ENCODE results near the gene APMAP. TPM values are rescaled to one million over a fixed set of nuclear protein-coding genes. Genes with fewer than 3 reads are reported as not detected.

APMAP gene
- polyA plus RNA-seq, 1 of the 3 experiments (the other 2 are of a cell fraction): 107 TPM

DNA sequence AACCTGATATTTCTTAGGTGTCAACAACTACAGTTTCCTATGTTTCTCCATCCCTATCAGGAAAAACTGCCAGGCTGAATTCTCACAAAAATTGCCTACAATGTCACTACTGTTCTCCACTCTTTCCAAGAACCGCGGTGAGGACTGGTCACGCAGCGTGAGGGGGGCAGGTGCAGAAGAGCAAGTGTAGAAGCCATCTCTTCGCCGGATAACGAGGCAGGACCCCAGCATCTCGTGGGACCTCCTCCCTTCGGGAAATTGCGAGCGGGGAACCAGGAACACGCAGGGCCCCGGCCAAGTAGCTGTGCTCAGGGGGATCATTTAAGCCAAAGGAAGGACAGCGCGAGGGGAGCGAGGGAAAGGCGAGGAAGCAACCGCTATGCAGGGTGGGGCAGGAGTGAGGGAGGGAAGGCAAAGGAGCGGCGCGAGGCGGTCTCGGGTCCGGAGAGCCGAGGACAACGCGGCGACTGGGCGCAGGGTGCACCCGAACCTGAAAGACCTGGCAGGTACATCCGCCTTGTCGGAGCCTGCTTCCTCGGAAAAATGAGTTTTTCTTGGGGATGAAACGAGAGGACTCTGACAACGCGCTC is 559 bp downstream of the APMAP start:
- H3K4me2 ChIP-seq: peak overlapping the region; percentile 95
- peak overlapping the region; percentile 88 for H2AFZ ChIP-seq (ENCODE audit: low read depth)
- H3K27me3 ChIP-seq (ENCODE audit: insufficient read depth): no peaks in the 10 kb centered on the region
- CTCF ChIA-PET: interaction anchor here (4.7 kb wide), 1 partner anchor 72 kb away, joined by 48 read pairs; no protein-coding TSS in a partner anchor
- DNase-seq: peak; percentile 56
- POLR2A ChIA-PET: no interaction called here
- H3K9me2 ChIP-seq: no peaks in the 10 kb centered on the region
- 2% methylated on average over 31 of the region's 36 CpGs for WGBS (ENCODE audit: low lambda C conversion rate)
- peaks cover 50% of the 10 kb centered on the region for H3K79me2 ChIP-seq (ENCODE audit: insufficient read depth)
- peaks cover 0 to 3% of the 10 kb centered on the region in 2 experiments for H3K36me3 ChIP-seq (replicated peaks in 1 of 2; ENCODE audit: control insufficient read depth in 1 of 2, insufficient read depth in 2 of 2, low read length in 1 of 2)
- H3K9ac ChIP-seq: peak overlapping the region; percentile 75
- H4K20me1 ChIP-seq (ENCODE audit: insufficient read depth): no peaks in the 10 kb centered on the region
- H3F3A ChIP-seq (replicated peaks; ENCODE audit: insufficient read depth): peaks cover 11% of the 10 kb centered on the region
- no peak for TF ChIP-seq TEAD4 (IDR thresholded peaks at IDR 0.05; ENCODE audit: borderline replicate concordance, insufficient read depth)
- TF ChIP-seq ZBTB33 (IDR thresholded peaks at IDR 0.05; ENCODE audit: borderline replicate concordance, low read depth): no peak
- TF ChIP-seq, protein P1, sequence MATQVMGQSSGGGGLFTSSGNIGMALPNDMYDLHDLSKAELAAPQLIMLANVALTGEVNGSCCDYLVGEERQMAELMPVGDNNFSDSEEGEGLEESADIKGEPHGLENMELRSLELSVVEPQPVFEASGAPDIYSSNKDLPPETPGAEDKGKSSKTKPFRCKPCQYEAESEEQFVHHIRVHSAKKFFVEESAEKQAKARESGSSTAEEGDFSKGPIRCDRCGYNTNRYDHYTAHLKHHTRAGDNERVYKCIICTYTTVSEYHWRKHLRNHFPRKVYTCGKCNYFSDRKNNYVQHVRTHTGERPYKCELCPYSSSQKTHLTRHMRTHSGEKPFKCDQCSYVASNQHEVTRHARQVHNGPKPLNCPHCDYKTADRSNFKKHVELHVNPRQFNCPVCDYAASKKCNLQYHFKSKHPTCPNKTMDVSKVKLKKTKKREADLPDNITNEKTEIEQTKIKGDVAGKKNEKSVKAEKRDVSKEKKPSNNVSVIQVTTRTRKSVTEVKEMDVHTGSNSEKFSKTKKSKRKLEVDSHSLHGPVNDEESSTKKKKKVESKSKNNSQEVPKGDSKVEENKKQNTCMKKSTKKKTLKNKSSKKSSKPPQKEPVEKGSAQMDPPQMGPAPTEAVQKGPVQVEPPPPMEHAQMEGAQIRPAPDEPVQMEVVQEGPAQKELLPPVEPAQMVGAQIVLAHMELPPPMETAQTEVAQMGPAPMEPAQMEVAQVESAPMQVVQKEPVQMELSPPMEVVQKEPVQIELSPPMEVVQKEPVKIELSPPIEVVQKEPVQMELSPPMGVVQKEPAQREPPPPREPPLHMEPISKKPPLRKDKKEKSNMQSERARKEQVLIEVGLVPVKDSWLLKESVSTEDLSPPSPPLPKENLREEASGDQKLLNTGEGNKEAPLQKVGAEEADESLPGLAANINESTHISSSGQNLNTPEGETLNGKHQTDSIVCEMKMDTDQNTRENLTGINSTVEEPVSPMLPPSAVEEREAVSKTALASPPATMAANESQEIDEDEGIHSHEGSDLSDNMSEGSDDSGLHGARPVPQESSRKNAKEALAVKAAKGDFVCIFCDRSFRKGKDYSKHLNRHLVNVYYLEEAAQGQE (IDR thresholded peaks at IDR 0.05; ENCODE audit: low read depth, low read length): no peak
- TF ChIP-seq, protein P2, sequence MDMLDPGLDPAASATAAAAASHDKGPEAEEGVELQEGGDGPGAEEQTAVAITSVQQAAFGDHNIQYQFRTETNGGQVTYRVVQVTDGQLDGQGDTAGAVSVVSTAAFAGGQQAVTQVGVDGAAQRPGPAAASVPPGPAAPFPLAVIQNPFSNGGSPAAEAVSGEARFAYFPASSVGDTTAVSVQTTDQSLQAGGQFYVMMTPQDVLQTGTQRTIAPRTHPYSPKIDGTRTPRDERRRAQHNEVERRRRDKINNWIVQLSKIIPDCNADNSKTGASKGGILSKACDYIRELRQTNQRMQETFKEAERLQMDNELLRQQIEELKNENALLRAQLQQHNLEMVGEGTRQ (IDR thresholded peaks at IDR 0.05; ENCODE audit: borderline replicate concordance, low read depth, low read length): no peak
- no peak for TF ChIP-seq NRF1 (IDR thresholded peaks at IDR 0.05; ENCODE audit: low read depth, low read length)
- TF ChIP-seq FOXM1 (IDR thresholded peaks at IDR 0.05; ENCODE audit: low read depth): no peak
- peak overlapping the region; percentile 91 to 95 for H3K4me3 ChIP-seq (ENCODE audit: low read depth in 2 of 2, low read length in 1 of 2)
- H3K9me3 ChIP-seq: no peaks in the 10 kb centered on the region
- H3K4me1 ChIP-seq (ENCODE audit: control insufficient read depth in 1 of 2, insufficient read depth in 2 of 2, low read depth in 1 of 2, low read length in 1 of 2): peaks cover 17 to 20% of the 10 kb centered on the region in 2 experiments; a peak in 3 of 4 replicates
- peak overlapping the region; percentile 76 to 83 for H3K27ac ChIP-seq (ENCODE audit: low read depth in 2 of 2, low read length in 1 of 2)

DNA sequence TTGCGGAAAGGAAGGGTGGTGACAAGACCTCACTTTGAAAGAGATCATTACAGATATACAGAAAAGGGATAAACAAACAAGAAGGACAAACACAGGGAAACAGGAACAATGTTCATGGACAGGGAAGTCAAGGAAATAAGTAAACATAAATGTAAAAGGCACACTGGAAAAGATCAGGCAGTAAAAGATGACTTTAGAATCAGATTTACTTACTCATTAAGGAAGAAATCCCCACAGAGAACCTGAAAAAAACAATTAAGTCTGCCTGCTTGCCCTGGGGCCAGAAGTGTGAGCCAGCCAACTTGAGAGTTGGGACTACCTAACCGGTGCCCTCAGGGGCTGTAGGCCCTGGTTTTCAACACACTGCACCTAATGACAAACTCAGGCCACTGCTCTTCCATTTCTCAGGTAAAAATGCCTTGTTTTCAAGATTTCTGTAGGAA is 1.7 kb downstream of the APMAP start:
- ChIA-PET POLR2A (no interaction called here), CTCF (no interaction called here)
- Histone ChIP-seq H3K4me2 (peak overlapping the region; percentile 95), H3K9me2 (no peaks in the 10 kb centered on the region), H3K79me2 (ENCODE audit: insufficient read depth) (peaks cover 57% of the 10 kb centered on the region), H2AFZ (ENCODE audit: low read depth) (no peak overlapping the region), H3K9me3 (no peaks in the 10 kb centered on the region), H3K36me3 (replicated peaks in 1 of 2; ENCODE audit: control insufficient read depth in 1 of 2, insufficient read depth in 2 of 2, low read length in 1 of 2) (peaks cover 0 to 3% of the 10 kb centered on the region in 2 experiments), H3K9ac (no peak overlapping the region), H3K4me3 (ENCODE audit: low read depth in 2 of 2, low read length in 1 of 2) (peak overlapping the region; percentile 91 to 95; a peak in 3 of 4 replicates), H4K20me1 (ENCODE audit: insufficient read depth) (no peaks in the 10 kb centered on the region), H3K4me1 (ENCODE audit: control insufficient read depth in 1 of 2, insufficient read depth in 2 of 2, low read depth in 1 of 2, low read length in 1 of 2) (peaks cover 14 to 20% of the 10 kb centered on the region in 2 experiments; a peak in 3 of 4 replicates), H3K27ac (ENCODE audit: low read depth in 2 of 2, low read length in 1 of 2) (no peak overlapping the region), H3F3A (replicated peaks; ENCODE audit: insufficient read depth) (peaks cover 11% of the 10 kb centered on the region), H3K27me3 (ENCODE audit: insufficient read depth) (no peaks in the 10 kb centered on the region)
- DNase-seq: no peak
- TF ChIP-seq TCF12 (IDR thresholded peaks at IDR 0.05) (no peak), NRF1 (IDR thresholded peaks at IDR 0.05; ENCODE audit: low read depth, low read length) (no peak)
- 64% methylated on average over 2 of the region's 2 CpGs for WGBS (ENCODE audit: low lambda C conversion rate)
